ENCODE measurements around the gene GLI3. TPM values are rescaled to one million over a fixed set of nuclear protein-coding genes. Genes with fewer than 3 reads are reported as not detected.

Gene GLI3
- total RNA-seq, 1 experiment from 2014 or later = 0.07 TPM

DNA sequence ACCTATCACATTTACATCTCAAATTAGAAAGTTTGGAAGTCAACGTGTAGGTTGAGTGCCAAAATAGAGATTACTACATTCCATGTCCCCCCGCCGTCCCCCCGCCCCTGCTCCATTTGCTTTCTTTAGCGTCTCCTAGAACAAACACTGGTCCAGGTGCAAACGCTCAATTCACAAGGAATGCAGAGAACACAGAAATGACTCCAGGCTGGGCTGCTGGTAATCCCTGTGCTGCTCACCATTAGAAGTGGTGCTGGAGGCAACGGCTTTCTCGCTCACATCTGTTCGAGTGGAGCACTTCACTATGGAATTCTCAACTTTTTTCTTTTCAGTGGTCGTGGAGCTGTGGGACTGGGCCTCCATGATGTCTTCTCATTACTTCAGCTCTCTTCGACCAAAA, 14.1 kb downstream of the GLI3 start:
- no peaks in the 10 kb centered on the region for H3K36me3 ChIP-seq (ENCODE audit: insufficient read depth, low read length)
- H3K4me3 ChIP-seq (ENCODE audit: low read length) = no peak overlapping the region
- no peaks in the 10 kb centered on the region for H3K9me3 ChIP-seq (ENCODE audit: low read length)
- no peak overlapping the region for H3K4me2 ChIP-seq (ENCODE audit: low read depth, low read length, poor library complexity, severe bottlenecking)
- no peak overlapping the region for H3K27ac ChIP-seq (ENCODE audit: low read length)
- H2AFZ ChIP-seq (ENCODE audit: low read length) = no peak overlapping the region
- H3K27me3 ChIP-seq (ENCODE audit: low read length) = no peaks in the 10 kb centered on the region
- no peak for DNase-seq
- no peak overlapping the region for H3K9ac ChIP-seq (ENCODE audit: low read length)
- H3K4me1 ChIP-seq (ENCODE audit: low read length) = no peaks in the 10 kb centered on the region
- no peaks in the 10 kb centered on the region for H4K20me1 ChIP-seq (ENCODE audit: insufficient read depth, low read depth, low read length)
- H3K79me2 ChIP-seq (ENCODE audit: low read length) = no peaks in the 10 kb centered on the region
- H3K9me2 ChIP-seq (replicated peaks; ENCODE audit: insufficient read depth, low read length) = no peaks in the 10 kb centered on the region

DNA sequence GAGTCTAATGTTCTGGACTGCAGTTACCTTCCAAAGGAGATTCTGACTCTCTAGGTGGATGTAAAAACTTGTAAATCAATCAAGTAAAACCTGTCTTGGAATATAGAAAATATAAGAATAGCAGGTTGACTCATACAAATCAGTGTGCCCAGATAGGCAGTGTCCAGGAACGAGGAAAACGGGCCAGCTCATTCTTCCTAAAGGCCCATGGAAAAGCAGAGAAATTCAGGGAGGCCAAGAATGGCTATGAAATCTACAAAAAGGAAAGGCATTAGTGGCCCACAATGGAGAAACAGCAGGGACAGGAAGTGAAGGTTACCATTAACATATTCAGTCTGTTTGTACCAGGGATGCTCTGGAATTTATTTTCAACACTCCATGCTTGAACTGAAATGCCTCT, 14.9 kb downstream of the GLI3 start:
- Histone ChIP-seq H3K4me3 (ENCODE audit: low read length) (no peak overlapping the region), H2AFZ (ENCODE audit: low read length) (no peak overlapping the region), H3K27me3 (ENCODE audit: low read length) (no peaks in the 10 kb centered on the region)

DNA sequence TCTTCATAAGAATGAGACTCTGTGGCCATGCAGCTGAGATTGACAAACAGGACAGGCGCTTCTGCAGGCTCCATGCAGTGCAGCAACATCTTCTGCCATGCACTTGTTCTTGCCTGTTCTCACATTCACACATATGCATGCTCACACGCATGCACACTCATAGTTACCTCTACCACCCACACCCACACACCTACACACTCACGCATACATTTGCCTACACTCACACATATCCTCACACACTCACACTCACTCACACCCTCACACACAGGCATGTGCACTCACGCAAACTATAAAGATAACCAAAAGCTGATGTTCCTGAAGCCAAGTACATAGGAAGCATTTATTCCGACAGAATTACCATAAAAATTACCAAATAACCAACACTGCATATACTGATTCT, 15.7 kb downstream of the GLI3 start:
- Histone ChIP-seq H3K9me3 (ENCODE audit: low read length) (no peaks in the 10 kb centered on the region), H3K36me3 (ENCODE audit: insufficient read depth, low read length) (no peaks in the 10 kb centered on the region), H3K4me2 (ENCODE audit: low read depth, low read length, poor library complexity, severe bottlenecking) (no peak overlapping the region), H3K9ac (ENCODE audit: low read length) (no peak overlapping the region), H3K27me3 (ENCODE audit: low read length) (no peaks in the 10 kb centered on the region), H2AFZ (ENCODE audit: low read length) (no peak overlapping the region), H3K27ac (ENCODE audit: low read length) (no peak overlapping the region), H3K4me3 (ENCODE audit: low read length) (no peak overlapping the region), H4K20me1 (ENCODE audit: insufficient read depth, low read depth, low read length) (no peaks in the 10 kb centered on the region), H3K9me2 (replicated peaks; ENCODE audit: insufficient read depth, low read length) (no peaks in the 10 kb centered on the region), H3K79me2 (ENCODE audit: low read length) (no peaks in the 10 kb centered on the region), H3K4me1 (ENCODE audit: low read length) (no peaks in the 10 kb centered on the region)
- no peak for DNase-seq

More for the DNA sequence above, 14.9 kb downstream of the GLI3 start:
- no peak for DNase-seq
- Histone ChIP-seq H3K79me2 (ENCODE audit: low read length) (no peaks in the 10 kb centered on the region), H3K4me2 (ENCODE audit: low read depth, low read length, poor library complexity, severe bottlenecking) (no peak overlapping the region), H3K27ac (ENCODE audit: low read length) (no peak overlapping the region), H3K9ac (ENCODE audit: low read length) (no peak overlapping the region), H3K9me3 (ENCODE audit: low read length) (no peaks in the 10 kb centered on the region), H4K20me1 (ENCODE audit: insufficient read depth, low read depth, low read length) (no peaks in the 10 kb centered on the region), H3K36me3 (ENCODE audit: insufficient read depth, low read length) (no peaks in the 10 kb centered on the region), H3K4me1 (ENCODE audit: low read length) (no peaks in the 10 kb centered on the region), H3K9me2 (replicated peaks; ENCODE audit: insufficient read depth, low read length) (no peaks in the 10 kb centered on the region)

DNA sequence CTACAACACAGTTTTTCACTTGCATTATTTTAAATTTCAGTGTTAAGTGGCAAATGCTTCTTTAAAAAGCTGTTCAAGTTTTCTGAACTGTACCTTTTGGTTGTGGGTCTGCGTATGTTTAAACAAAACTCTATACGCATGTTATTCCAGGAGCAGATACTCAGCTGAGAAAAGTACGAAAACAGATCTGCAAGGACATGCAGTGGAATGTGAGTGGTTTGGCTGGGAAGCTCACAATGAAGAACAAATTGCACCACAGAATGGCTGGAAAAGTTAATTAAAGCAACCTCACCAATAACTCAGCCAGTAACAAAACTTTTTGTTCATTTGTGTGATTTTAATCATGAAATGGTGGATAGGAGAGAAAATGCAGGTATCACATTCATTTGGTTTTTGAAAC, 17.6 kb downstream of the GLI3 start:
- no peak overlapping the region for H3K27ac ChIP-seq (ENCODE audit: low read length)
- no peaks in the 10 kb centered on the region for H3K79me2 ChIP-seq (ENCODE audit: low read length)
- no peaks in the 10 kb centered on the region for H3K9me3 ChIP-seq (ENCODE audit: low read length)
- H3K4me2 ChIP-seq (ENCODE audit: low read depth, low read length, poor library complexity, severe bottlenecking) = no peak overlapping the region
- H3K4me3 ChIP-seq (ENCODE audit: low read length) = no peak overlapping the region
- DNase-seq = no peak
- no peaks in the 10 kb centered on the region for H3K27me3 ChIP-seq (ENCODE audit: low read length)
- no peaks in the 10 kb centered on the region for H3K36me3 ChIP-seq (ENCODE audit: insufficient read depth, low read length)
- no peaks in the 10 kb centered on the region for H3K4me1 ChIP-seq (ENCODE audit: low read length)
- no peak overlapping the region for H3K9ac ChIP-seq (ENCODE audit: low read length)
- no peaks in the 10 kb centered on the region for H4K20me1 ChIP-seq (ENCODE audit: insufficient read depth, low read depth, low read length)
- no peaks in the 10 kb centered on the region for H3K9me2 ChIP-seq (replicated peaks; ENCODE audit: insufficient read depth, low read length)
- H2AFZ ChIP-seq (ENCODE audit: low read length) = no peak overlapping the region

DNA sequence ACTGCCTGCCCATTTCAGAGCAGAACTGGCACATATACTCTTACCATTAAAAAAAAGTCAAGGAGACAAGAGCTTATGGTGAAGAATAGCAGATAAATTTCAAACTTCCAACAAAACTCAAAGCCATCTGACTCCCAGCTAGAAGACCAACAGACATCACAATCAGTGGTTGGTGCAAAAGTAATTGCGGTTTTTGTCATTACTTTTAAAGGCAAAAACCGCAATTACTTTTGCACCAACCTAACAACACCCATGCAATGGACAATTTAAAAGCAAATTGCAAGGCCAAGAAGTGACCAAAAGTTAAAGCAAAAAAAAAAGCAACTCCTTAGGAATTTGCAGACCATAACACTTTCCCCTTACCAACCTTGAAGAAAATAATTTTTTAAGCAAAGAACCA, 18.8 kb downstream of the GLI3 start:
- no peak overlapping the region for H3K27ac ChIP-seq (ENCODE audit: low read length)
- H3K79me2 ChIP-seq (ENCODE audit: low read length) = no peaks in the 10 kb centered on the region
- no peak overlapping the region for H3K4me3 ChIP-seq (ENCODE audit: low read length)
- no peaks in the 10 kb centered on the region for H3K4me1 ChIP-seq (ENCODE audit: low read length)
- no peak overlapping the region for H3K4me2 ChIP-seq (ENCODE audit: low read depth, low read length, poor library complexity, severe bottlenecking)
- no peaks in the 10 kb centered on the region for H3K9me3 ChIP-seq (ENCODE audit: low read length)
- H3K36me3 ChIP-seq (ENCODE audit: insufficient read depth, low read length) = no peaks in the 10 kb centered on the region
- H3K27me3 ChIP-seq (ENCODE audit: low read length) = no peaks in the 10 kb centered on the region
- no peak overlapping the region for H3K9ac ChIP-seq (ENCODE audit: low read length)
- H3K9me2 ChIP-seq (replicated peaks; ENCODE audit: insufficient read depth, low read length) = no peaks in the 10 kb centered on the region
- no peak overlapping the region for H2AFZ ChIP-seq (ENCODE audit: low read length)
- no peak for DNase-seq
- H4K20me1 ChIP-seq (ENCODE audit: insufficient read depth, low read depth, low read length) = no peaks in the 10 kb centered on the region

DNA sequence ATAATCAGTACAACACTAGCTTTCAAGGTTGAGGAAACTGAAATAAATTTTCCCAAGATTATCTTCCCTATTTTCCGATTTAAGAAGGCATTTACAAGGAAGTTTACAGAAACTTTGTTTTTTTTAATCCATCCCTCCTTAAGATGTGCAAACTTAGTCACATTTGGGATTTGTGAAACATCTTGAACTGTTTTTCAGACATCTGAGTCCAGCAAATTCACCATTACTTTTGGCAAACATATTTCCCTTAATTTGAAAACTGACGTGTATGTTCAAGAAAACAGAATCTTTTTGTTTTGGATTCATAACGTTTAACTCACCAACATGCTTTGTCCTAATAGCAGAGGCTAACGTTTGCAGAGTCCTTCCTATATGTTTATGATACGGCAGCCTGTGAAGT, 19.5 kb downstream of the GLI3 start:
- Histone ChIP-seq H2AFZ (ENCODE audit: low read length) (no peak overlapping the region), H3K36me3 (ENCODE audit: insufficient read depth, low read length) (no peaks in the 10 kb centered on the region), H3K4me3 (ENCODE audit: low read length) (no peak overlapping the region), H3K9me2 (replicated peaks; ENCODE audit: insufficient read depth, low read length) (no peaks in the 10 kb centered on the region), H4K20me1 (ENCODE audit: insufficient read depth, low read depth, low read length) (no peaks in the 10 kb centered on the region), H3K9ac (ENCODE audit: low read length) (no peak overlapping the region), H3K4me2 (ENCODE audit: low read depth, low read length, poor library complexity, severe bottlenecking) (no peak overlapping the region), H3K27me3 (ENCODE audit: low read length) (no peaks in the 10 kb centered on the region), H3K27ac (ENCODE audit: low read length) (no peak overlapping the region), H3K4me1 (ENCODE audit: low read length) (no peaks in the 10 kb centered on the region), H3K9me3 (ENCODE audit: low read length) (no peaks in the 10 kb centered on the region), H3K79me2 (ENCODE audit: low read length) (no peaks in the 10 kb centered on the region)
- no peak for DNase-seq

DNA sequence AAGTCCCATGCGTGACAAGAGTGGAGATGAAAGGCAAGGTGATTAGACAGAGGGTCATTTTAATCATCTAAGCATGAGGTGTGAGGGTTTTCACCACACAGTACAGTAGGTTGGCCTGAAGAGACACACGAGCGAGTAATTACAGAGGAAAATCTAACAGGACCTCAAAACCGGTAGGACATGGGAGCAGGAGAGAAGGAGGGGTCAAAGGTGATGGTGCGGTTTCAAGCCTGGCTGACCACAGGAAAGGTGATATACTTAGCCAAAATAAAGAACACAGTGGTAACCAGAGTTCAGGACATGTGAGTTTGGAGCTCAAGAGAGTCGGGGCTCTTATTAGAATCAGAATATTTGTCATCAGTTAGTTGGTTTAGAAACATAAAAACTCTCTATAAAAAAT, 20.0 kb downstream of the GLI3 start:
- Histone ChIP-seq H3K4me2 (ENCODE audit: low read depth, low read length, poor library complexity, severe bottlenecking) (no peak overlapping the region), H3K9me2 (replicated peaks; ENCODE audit: insufficient read depth, low read length) (no peaks in the 10 kb centered on the region), H3K4me3 (ENCODE audit: low read length) (no peak overlapping the region), H3K27ac (ENCODE audit: low read length) (no peak overlapping the region), H3K27me3 (ENCODE audit: low read length) (no peaks in the 10 kb centered on the region), H3K4me1 (ENCODE audit: low read length) (no peaks in the 10 kb centered on the region), H3K36me3 (ENCODE audit: insufficient read depth, low read length) (no peaks in the 10 kb centered on the region), H3K9ac (ENCODE audit: low read length) (no peak overlapping the region), H3K9me3 (ENCODE audit: low read length) (no peaks in the 10 kb centered on the region), H2AFZ (ENCODE audit: low read length) (no peak overlapping the region), H4K20me1 (ENCODE audit: insufficient read depth, low read depth, low read length) (no peaks in the 10 kb centered on the region), H3K79me2 (ENCODE audit: low read length) (no peaks in the 10 kb centered on the region)
- DNase-seq = no peak

DNA sequence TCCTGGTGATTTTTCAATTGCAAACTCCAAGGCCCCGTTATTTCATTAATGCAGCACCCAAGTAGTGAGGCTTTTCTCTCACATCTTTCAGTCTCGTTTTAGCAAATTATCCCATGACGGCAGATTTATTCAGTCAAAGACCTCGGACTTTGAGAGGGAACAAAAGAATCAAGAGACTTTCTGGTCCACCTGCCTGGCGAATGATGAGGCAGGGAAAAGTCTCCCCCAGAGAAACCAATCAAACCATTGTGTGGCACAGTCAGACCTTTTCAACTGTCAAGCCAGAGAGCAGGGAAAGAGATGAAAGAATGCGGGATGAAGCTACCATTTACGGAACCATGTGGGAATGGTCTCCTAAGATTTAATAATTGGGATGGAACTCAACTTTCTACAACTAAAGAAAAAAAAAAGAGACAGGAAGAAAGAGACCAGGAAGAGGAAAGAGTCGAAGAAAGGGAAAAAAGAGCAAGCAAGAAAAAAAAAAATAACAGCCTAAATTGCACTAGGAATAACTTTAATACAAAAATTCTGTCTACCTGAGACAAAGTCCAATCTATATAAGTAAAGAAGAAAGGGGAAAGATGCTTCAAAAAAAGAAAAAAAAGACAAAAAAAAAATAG, 22.8 kb downstream of the GLI3 start:
- Histone ChIP-seq H3K9me2 (replicated peaks; ENCODE audit: insufficient read depth, low read length) (no peaks in the 10 kb centered on the region), H3K27me3 (ENCODE audit: low read length) (no peaks in the 10 kb centered on the region)

DNA sequence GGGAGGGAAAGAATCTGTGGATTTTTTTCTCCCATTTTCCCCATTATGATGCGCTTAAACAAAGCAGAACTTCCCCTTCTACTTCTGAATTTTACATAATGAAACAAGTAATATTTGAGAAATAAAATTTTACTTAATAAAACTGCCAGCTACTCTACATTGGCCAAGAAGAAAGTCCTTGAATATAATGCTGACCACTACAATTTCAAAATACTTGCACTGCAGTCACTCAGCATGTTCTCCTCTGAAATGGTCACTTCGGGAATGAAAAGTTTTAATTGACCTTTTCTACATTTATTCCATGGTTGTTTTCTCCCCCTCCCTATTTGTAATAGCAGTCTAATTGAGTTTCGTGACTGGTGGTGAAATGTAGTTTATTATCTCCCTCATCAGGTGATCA, 23.9 kb downstream of the GLI3 start:
- no peak overlapping the region for H3K4me2 ChIP-seq (ENCODE audit: low read depth, low read length, poor library complexity, severe bottlenecking)
- no peaks in the 10 kb centered on the region for H3K9me3 ChIP-seq (ENCODE audit: low read length)
- H4K20me1 ChIP-seq (ENCODE audit: insufficient read depth, low read depth, low read length) = no peaks in the 10 kb centered on the region
- no peaks in the 10 kb centered on the region for H3K27me3 ChIP-seq (ENCODE audit: low read length)
- no peak overlapping the region for H3K9ac ChIP-seq (ENCODE audit: low read length)
- H2AFZ ChIP-seq (ENCODE audit: low read length) = no peak overlapping the region
- no peak for DNase-seq
- H3K4me1 ChIP-seq (ENCODE audit: low read length) = no peaks in the 10 kb centered on the region
- no peak overlapping the region for H3K27ac ChIP-seq (ENCODE audit: low read length)
- H3K79me2 ChIP-seq (ENCODE audit: low read length) = no peaks in the 10 kb centered on the region
- H3K36me3 ChIP-seq (ENCODE audit: insufficient read depth, low read length) = no peaks in the 10 kb centered on the region
- no peaks in the 10 kb centered on the region for H3K9me2 ChIP-seq (replicated peaks; ENCODE audit: insufficient read depth, low read length)
- no peak overlapping the region for H3K4me3 ChIP-seq (ENCODE audit: low read length)

More for the DNA sequence above, 22.8 kb downstream of the GLI3 start:
- no peak overlapping the region for H2AFZ ChIP-seq (ENCODE audit: low read length)
- no peaks in the 10 kb centered on the region for H3K4me1 ChIP-seq (ENCODE audit: low read length)
- H4K20me1 ChIP-seq (ENCODE audit: insufficient read depth, low read depth, low read length) = no peaks in the 10 kb centered on the region
- DNase-seq = no peak
- no peaks in the 10 kb centered on the region for H3K79me2 ChIP-seq (ENCODE audit: low read length)
- no peak overlapping the region for H3K4me2 ChIP-seq (ENCODE audit: low read depth, low read length, poor library complexity, severe bottlenecking)
- no peak overlapping the region for H3K9ac ChIP-seq (ENCODE audit: low read length)
- H3K9me3 ChIP-seq (ENCODE audit: low read length) = no peaks in the 10 kb centered on the region
- H3K27ac ChIP-seq (ENCODE audit: low read length) = no peak overlapping the region
- no peaks in the 10 kb centered on the region for H3K36me3 ChIP-seq (ENCODE audit: insufficient read depth, low read length)
- H3K4me3 ChIP-seq (ENCODE audit: low read length) = no peak overlapping the region
